IPS-18c (cell line): ENCODE measurements around the gene PROM1.

Experiments used
- H3K4me3 ChIP-seq: 2 replicates; pipeline ENCODE4 v1.7.0; 2013; ENCODE audit warnings: low read depth, mild to moderate bottlenecking, low read length, moderate library complexity; ENCODE audit not compliant: insufficient read depth
- H3K9me3 ChIP-seq: one replicate; pipeline ENCODE4 v1.6.1; 2013; ENCODE audit warnings: mild to moderate bottlenecking, low read length, moderate library complexity; ENCODE audit not compliant: control insufficient read depth, insufficient read depth

The PROM1 gene

GRCh38 chr4:16048619-16049419 is 35.0 kb downstream of the PROM1 start:
- no peaks in the 10 kb centered on the region for H3K9me3 ChIP-seq

DNA sequence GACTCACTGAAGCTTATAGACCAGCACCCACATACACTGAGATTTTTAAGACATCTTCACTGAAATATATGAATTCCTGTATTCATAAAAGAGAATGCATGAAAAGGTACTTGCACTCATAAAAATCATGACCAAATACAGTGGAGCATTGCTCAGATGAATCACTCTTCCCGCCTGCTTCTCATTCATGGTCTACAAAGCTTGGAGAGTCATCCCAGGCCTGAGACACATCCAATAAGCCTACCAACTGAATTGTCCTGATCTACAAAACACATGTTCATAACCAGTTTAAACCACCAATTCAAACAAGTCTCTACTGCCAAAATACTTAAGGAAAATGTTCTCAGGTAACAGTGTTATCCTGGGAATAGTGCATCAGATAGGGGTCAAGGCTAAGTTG is 38.1 kb downstream of the PROM1 start:
- Histone ChIP-seq H3K9me3 (no peaks in the 10 kb centered on the region), H3K4me3 (no peak overlapping the region)

More at GRCh38 chr4:16048619-16049419, 35.0 kb downstream of the PROM1 start:
- no peak overlapping the region for H3K4me3 ChIP-seq

GRCh38 chr4:16043642-16044498 is 40.0 kb downstream of the PROM1 start:
- H3K4me3 ChIP-seq, result no peak overlapping the region

GRCh38 chr4:16039139-16039538 is 44.7 kb downstream of the PROM1 start:
- Histone ChIP-seq H3K9me3 (no peaks in the 10 kb centered on the region), H3K4me3 (no peak overlapping the region)

More at GRCh38 chr4:16043642-16044498, 40.0 kb downstream of the PROM1 start:
- H3K9me3 ChIP-seq, result no peaks in the 10 kb centered on the region

DNA sequence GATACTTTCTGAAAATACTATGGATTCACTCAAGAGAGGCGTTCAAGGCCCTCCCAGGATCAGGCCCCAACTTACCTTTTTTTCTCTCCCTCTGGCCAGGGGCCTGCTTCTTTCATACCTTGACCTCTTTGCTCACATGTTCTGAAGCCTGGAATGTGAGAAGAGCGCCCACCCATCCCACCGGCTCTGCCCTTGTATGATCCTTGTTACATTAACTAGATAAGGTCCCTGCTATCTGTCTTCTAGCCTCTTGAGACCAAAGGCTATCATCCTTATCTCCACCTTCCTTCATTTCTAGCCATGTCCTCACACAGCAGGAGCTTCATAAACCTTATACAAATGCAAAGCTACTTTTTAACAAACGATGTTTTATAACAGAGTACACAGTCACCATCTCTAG is 45.9 kb downstream of the PROM1 start:
- no peaks in the 10 kb centered on the region for H3K9me3 ChIP-seq
- H3K4me3 ChIP-seq, result no peak overlapping the region

DNA sequence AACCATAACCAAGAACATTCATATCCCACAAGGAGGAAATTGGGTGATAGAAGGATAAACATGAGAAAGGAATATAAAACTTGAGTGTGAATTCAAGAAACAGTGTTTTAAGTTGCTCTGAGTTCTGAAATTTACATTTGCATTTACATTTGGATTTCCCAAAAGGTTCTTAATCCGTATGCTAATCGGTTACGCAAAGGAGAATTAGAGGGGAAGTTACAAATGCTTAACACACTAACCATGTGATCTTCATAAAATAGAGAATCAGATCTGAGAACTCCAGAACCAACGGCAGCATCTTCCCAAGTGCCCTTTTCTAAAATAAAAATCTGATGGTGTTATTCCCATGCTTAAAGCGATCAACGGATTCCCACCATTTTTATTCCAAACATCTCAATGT is 48.0 kb downstream of the PROM1 start:
- H3K4me3 ChIP-seq, result no peak overlapping the region
- no peaks in the 10 kb centered on the region for H3K9me3 ChIP-seq

DNA sequence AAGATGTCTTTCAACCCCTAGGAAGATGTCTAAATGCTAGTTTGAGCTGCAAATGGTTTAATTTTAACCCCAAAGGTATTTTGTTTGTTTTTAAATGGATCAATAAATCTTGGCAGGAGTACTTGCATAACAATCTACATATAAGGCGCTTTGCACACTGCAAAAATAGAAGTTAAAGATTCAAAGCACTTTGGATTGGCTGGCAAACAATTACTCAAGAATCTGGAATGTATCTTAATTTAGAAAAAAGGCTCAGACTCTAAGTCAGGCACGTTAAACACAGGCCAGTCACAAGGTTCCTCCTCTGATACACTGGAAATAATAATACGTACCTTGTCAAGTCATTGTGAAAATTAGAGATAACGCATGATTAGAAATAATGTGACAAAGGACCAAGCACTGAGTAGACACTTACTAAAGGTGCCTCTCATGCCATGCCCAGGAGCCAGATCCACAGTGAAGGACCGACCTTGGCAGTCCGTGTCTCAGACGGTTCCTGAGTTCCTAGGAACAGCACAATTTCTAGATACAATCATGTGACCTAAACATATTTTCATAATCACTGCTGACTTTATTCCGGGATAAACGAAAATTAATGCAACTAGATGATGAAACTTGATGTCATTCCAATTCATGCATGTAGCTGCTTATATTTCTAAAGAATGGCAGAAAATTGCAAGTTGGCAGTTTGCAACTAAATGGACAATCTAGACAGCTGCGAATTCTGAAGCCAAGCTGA is 49.6 kb downstream of the PROM1 start:
- Histone ChIP-seq H3K4me3 (no peak overlapping the region), H3K9me3 (no peaks in the 10 kb centered on the region)

- no peak overlapping the region for H3K4me3 ChIP-seq
- H3K9me3 ChIP-seq, result no peaks in the 10 kb centered on the region
These were observed 51.4 kb downstream of the PROM1 start for GRCh38 chr4:16032396-16032770.

GRCh38 chr4:16031546-16032395 is 52.1 kb downstream of the PROM1 start:
- no peak overlapping the region for H3K4me3 ChIP-seq
- H3K9me3 ChIP-seq, result no peaks in the 10 kb centered on the region

DNA sequence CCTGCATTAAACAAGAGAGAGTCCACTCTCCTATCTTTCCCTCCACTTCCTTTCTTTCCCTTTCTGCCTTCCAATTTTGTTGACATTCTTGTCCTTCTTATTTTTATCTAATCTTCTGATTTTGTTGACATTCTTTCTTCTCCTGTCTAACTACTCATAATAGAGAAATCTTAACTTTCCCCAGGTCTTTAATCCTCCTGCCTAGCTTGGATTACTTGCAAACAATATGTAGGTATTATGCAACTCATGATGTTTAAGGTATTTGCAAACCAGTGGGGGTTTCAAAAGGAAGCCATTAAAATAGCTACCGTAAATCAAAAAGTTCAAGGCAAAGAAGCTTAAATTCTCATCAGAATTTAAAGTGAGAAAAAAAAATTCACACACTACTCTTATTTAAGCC is 53.9 kb downstream of the PROM1 start:
- no peak overlapping the region for H3K4me3 ChIP-seq
- no peaks in the 10 kb centered on the region for H3K9me3 ChIP-seq

DNA sequence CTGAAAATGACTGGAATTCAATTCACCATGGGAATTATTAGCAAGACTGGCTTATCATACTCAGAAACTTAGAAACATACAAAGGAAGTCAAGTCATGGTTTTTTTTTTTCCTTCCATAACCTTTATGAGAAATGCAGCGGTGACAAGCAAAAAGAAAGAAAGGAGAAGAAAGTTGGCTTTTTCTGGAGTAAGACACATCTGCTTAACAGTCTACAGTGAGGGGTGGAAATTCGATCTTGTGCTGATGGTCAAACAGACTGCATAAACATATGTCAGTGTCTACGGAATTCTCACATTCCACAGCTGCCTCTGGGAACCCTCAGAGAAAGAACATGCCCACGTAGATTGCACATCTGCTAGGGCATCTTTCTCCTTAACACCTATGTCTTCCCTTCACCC is 54.6 kb downstream of the PROM1 start:
- Histone ChIP-seq H3K4me3 (no peak overlapping the region), H3K9me3 (no peaks in the 10 kb centered on the region)

- H3K4me3 ChIP-seq, result no peak overlapping the region
These were observed 56.2 kb downstream of the PROM1 start for GRCh38 chr4:16027626-16028025.

DNA sequence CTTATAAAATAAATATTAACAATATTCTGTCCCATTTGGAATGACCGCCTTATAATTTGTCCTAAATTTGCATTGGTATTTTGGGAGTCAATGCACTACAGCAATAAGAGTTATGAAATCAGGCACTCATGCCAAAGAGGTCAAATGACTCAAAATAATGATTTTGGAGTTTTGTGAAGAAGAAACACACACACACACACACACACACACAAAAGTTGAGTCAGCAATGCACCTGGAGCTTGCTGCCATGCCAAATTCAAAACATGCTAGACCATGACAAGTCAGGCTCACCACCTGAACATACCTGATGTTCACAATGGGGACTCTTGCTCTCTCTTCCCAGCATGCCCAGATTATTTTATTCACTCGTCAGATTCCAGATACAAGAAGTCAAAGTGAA is 56.7 kb downstream of the PROM1 start:
- Histone ChIP-seq H3K9me3 (no peaks in the 10 kb centered on the region), H3K4me3 (no peak overlapping the region)

More at GRCh38 chr4:16027626-16028025, 56.2 kb downstream of the PROM1 start:
- H3K9me3 ChIP-seq, result no peaks in the 10 kb centered on the region

- Histone ChIP-seq H3K4me3 (no peak overlapping the region), H3K9me3 (no peaks in the 10 kb centered on the region)
These were observed 57.6 kb downstream of the PROM1 start for GRCh38 chr4:16026160-16026761.

DNA sequence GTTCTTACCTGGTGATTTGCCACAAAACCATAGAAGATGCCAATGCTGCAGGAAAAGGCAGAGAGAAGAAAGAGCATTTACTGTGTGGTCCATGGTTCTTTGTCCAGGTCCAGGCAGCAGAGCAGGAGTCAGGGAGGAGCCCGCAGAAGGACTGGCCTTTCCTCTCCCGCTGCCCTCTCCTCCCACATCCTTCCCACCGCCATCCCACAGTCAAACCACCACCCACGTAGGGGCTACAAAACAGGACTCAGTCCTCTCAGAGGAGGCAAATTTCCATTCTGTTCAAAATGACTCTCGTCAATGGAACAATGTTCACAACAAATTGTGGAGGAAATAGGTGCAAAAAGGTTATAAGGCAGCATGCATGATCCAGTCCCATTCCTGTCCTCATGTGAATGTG is 58.6 kb downstream of the PROM1 start:
- Histone ChIP-seq H3K9me3 (no peaks in the 10 kb centered on the region), H3K4me3 (no peak overlapping the region)

GRCh38 chr4:16023776-16024408 is 59.9 kb downstream of the PROM1 start:
- Histone ChIP-seq H3K9me3 (no peaks in the 10 kb centered on the region), H3K4me3 (no peak overlapping the region)
